GM12891 (cell line): Measurements from ENCODE around the gene DIP2B.
"Not testable (repeated sequence)": the region's sequence is repeated elsewhere in the genome, so short reads cannot be mapped to it uniquely, and the experiment has no call there.

Source experiments
- DNase-seq: peaks from one replicate; pipeline ENCODE4 v3.0.0; 2011; ENCODE audit warnings: low spot score; ENCODE audit not compliant: insufficient read length
- FAIRE-seq: peaks from 2 replicates; lab custom pipeline; 2011; peaks lifted over from hg19 to GRCh38; lab: Jason Lieb, UNC
- PAX5 ChIP-seq: IDR thresholded peaks from 2 replicates; pipeline ENCODE4 v1.6.1; 2011; ENCODE audit warnings: low read length, moderate library complexity, mild to moderate bottlenecking; ENCODE audit not compliant: insufficient read depth, severe bottlenecking
- POLR2A ChIP-seq: IDR thresholded peaks from 2 replicates; pipeline ENCODE4 v1.6.1; 2011; ENCODE audit warnings: low read depth, low read length, control low read depth
- POLR2AphosphoS5 ChIP-seq: IDR thresholded peaks from 2 replicates; pipeline ENCODE4 v1.6.1; 2011; ENCODE audit warnings: low read depth, low read length, control low read depth
- POU2F2 ChIP-seq: IDR thresholded peaks from 2 replicates; pipeline ENCODE4 v1.6.1; 2011; ENCODE audit warnings: low read depth, mild to moderate bottlenecking, control low read depth, low read length, moderate library complexity
- SPI1 ChIP-seq: IDR thresholded peaks from 2 replicates; pipeline ENCODE4 v1.6.1; 2011; ENCODE audit warnings: low read depth, low read length, control low read depth
- TAF1 ChIP-seq: IDR thresholded peaks from 2 replicates; pipeline ENCODE4 v1.6.1; 2011; ENCODE audit warnings: low read depth, low read length, control low read depth

The DIP2B gene

DNA sequence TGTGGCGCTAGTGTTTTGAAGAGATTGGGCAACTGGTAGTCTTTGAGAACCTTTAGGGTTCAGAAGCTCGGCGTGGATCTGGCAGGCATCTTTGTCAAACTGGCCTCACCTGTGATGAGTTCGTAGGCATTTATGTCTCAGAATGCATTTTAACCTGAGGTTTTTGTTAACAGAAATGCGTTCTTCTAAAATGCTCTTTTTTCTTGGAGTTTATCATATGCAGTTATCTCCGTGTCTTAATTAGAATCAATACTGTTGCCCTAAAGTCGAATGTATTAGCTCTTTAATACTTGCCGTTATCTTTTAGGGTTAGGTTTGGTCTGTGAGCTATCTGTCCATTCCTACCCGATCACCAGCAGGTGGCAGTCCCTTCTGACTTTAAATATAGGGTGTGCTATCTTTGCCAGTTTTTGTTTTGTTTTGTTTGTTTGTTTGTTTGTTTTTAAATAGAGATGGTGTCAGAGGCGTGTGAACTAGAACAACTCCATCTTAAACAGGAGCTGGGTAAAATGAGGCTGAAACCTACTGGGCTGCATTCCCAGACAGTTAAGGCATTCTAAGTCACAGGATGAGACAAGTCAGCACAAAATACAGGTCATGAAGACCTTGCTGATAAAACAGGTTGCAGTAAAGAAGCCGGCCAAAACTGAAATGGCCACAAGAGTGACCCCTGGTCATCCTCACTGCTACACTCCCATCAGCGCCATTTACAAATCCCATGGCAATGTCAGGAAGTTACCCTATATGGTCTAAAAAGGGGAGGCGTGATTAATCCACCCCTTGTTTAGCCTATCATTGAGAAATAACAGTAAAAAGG, 260.5 kb downstream of the DIP2B start:
- DNase-seq (no peak), FAIRE-seq (peak; percentile 43)
- no peak for TF ChIP-seq POLR2A
- TF ChIP-seq POLR2AphosphoS5: no peak
- no peak for TF ChIP-seq POU2F2

GRCh38 chr12:50768391-50768790, 263.6 kb downstream of the DIP2B start:
- DNase-seq: no peak
- TF ChIP-seq TAF1 (no peak), POLR2AphosphoS5 (no peak), PAX5 (no peak), POU2F2 (no peak), POLR2A (no peak), SPI1 (no peak)
- no peak for FAIRE-seq

- not testable (repeated sequence) for FAIRE-seq, DNase-seq
These were observed 264.0 kb downstream of the DIP2B start for GRCh38 chr12:50768813-50769212.

DNA sequence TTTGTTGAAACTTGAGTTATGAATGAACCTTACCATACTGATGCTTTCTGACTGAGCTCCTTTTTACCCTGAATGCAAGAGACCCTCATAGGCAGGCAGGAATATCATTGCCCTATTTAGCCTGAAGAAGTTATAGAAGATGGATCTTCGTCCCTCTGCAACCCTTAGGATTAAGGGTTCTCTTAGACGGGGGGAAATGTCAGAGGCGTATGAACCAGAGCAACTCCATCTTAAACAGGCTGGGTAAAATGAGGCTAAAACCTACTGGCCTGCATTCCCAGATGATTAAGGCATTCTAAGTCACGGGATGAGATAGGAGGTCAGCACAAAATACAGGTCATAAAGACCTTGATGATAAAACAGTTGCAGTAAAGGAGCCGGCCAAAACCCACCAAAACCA, 266.6 kb downstream of the DIP2B start:
- DNase-seq: no peak
- TF ChIP-seq POU2F2 (no peak), TAF1 (no peak), SPI1 (no peak), PAX5 (no peak), POLR2A (no peak), POLR2AphosphoS5 (no peak)
- no peak for FAIRE-seq

GRCh38 chr12:50772470-50772869, 267.7 kb downstream of the DIP2B start:
- FAIRE-seq: no peak
- DNase-seq: no peak
- TF ChIP-seq SPI1 (no peak), POU2F2 (no peak), POLR2A (no peak), PAX5 (no peak), POLR2AphosphoS5 (no peak), TAF1 (no peak)

- TF ChIP-seq POU2F2 (no peak), SPI1 (no peak), POLR2A (no peak), PAX5 (no peak), POLR2AphosphoS5 (no peak), TAF1 (no peak)
- no peak for DNase-seq
- no peak for FAIRE-seq
These were observed 268.1 kb downstream of the DIP2B start for GRCh38 chr12:50772877-50773276.

DNA sequence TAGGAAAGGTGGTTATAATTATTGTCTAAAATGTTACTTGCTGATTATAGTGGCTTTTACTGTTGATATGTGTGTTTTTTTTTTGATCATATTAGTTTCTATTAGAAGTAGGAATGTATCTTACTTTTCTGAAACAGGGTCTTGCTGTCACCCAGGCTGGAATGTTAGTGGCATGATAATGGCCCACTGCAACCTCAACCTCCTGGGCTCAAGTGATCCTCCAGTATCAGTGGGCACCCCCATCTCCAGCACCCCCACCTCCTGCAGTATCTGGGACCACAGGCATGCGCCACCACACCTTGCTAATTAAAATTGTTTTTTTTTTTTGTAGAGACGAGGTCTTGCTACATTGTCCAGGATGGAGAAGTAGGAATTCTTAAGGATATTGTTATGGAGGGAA, 270.5 kb downstream of the DIP2B start:
- FAIRE-seq: no peak
- DNase-seq: no peak
- TF ChIP-seq POLR2AphosphoS5: no peak
- TF ChIP-seq POU2F2: no peak
- TF ChIP-seq PAX5: no peak
- TF ChIP-seq SPI1: no peak
- no peak for TF ChIP-seq TAF1
- no peak for TF ChIP-seq POLR2A

DNA sequence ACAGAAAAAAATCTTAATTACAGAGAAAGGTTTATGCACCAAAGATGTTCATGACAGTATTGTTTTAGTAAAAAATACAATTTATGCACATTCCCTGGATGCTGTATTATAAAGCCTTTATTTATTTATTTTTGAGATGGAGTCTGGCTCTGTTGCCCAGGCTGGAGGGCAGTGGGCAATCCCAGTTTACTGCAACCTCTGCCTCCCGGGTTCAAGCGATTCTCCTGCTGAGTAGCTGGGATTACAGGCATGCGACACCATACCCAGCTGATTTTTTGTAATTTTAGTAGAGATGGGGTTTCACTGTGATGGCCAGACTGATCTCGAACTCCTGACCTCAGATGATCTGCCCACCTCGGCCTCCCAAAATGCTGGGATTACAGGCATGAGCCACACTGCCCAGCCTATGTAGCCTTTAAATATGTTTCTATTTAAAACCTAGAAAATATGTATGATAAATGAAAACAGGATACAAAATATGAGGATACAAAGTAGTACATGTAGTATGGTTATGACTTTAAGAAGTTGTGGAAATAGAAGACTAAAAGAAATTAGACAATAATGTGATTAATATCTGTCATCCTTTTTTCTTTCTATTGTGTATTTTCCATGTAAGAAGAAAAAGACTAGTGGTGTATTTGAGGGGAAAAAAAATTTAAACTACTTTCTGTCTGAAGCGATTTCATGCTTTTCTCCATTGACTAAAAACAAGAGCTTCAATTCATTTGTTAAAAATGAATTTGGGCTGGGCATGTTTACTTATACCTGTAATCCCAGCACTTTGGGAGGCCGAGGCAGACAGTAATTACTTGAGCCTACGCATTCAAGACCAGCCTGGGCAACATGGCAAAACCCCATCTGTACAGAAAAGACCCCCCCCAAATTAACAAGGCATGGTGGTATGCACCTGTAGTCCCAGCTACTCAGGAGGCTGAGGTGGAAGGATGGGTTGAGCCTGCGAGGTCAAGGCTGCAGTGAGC, 272.3 kb downstream of the DIP2B start:
- TF ChIP-seq PAX5: no peak
- TF ChIP-seq POLR2A: no peak
- TF ChIP-seq SPI1: no peak
- TF ChIP-seq TAF1: no peak
- no peak for TF ChIP-seq POLR2AphosphoS5
- no peak for TF ChIP-seq POU2F2
- FAIRE-seq: no peak

GRCh38 chr12:50778663-50779590, 274.1 kb downstream of the DIP2B start:
- FAIRE-seq (no peak), DNase-seq (no peak)
- TF ChIP-seq POLR2A: no peak
- no peak for TF ChIP-seq POU2F2
- no peak for TF ChIP-seq TAF1
- TF ChIP-seq POLR2AphosphoS5: no peak
- no peak for TF ChIP-seq SPI1
- TF ChIP-seq PAX5: no peak

More for the DNA sequence above, 272.3 kb downstream of the DIP2B start:
- DNase-seq: no peak
